GM23338 (cell line): Measurements from ENCODE around the gene SGMS2. TPM values are rescaled to one million over a fixed set of nuclear protein-coding genes. Genes with fewer than 3 reads are reported as not detected.

Source experiments
- ATAC-seq: fragments of 200-7000 bp; cut with Tn5 transposase; 3 replicates; pipeline ENCODE4 v1.9.1; 2020
- DNase-seq: peaks from one replicate; pipeline ENCODE4 v3.0.0-alpha.2; 2015; ENCODE audit warnings: low spot score
- H2AFZ ChIP-seq: fragments of 200-600 bp; sonication (generic); 2 replicates; pipeline ENCODE4 v1.8.0; 2016; ENCODE audit warnings: antibody characterized with exemption, mild to moderate bottlenecking, moderate library complexity
- H3F3A ChIP-seq: fragments of 200-600 bp; sonication (generic); replicated peaks from 2 replicates; pipeline ENCODE4 v1.8.0; 2017; ENCODE audit warnings: antibody characterized with exemption, mixed run types, low read depth
- H3K27ac ChIP-seq: fragments of 200-600 bp; sonication (generic); 2 replicates; pipeline ENCODE4 v1.6.1; 2016; ENCODE audit warnings: low read depth
- H3K27me3 ChIP-seq: fragments of 200-600 bp; sonication (generic); 2 replicates; pipeline ENCODE4 v1.8.0; 2016; ENCODE audit warnings: mild to moderate bottlenecking, mixed run types, moderate library complexity; ENCODE audit not compliant: insufficient read depth
- H3K36me3 ChIP-seq: fragments of 200-600 bp; sonication (generic); 2 replicates; pipeline ENCODE4 v1.8.0; 2016; ENCODE audit warnings: mild to moderate bottlenecking; ENCODE audit not compliant: insufficient read depth
- H3K4me1 ChIP-seq: fragments of 200-600 bp; sonication (generic); 2 replicates; pipeline ENCODE4 v1.8.0; 2016; ENCODE audit warnings: mild to moderate bottlenecking, moderate library complexity; ENCODE audit not compliant: insufficient read depth
- H3K4me2 ChIP-seq: fragments of 200-600 bp; sonication (generic); 2 replicates; pipeline ENCODE4 v1.7.1; 2017; ENCODE audit warnings: mixed run types
- H3K4me3 ChIP-seq: fragments of 200-600 bp; sonication (generic); 2 replicates; pipeline ENCODE4 v1.6.1; 2016; ENCODE audit warnings: mixed run types
- H3K79me2 ChIP-seq: fragments of 200-600 bp; sonication (generic); replicated peaks from 2 replicates; pipeline ENCODE4 v1.8.0; 2017; ENCODE audit warnings: mild to moderate bottlenecking; ENCODE audit not compliant: insufficient read depth
- H3K9me2 ChIP-seq: fragments of 200-600 bp; sonication (generic); 2 replicates; pipeline ENCODE4 v1.8.0; 2017; ENCODE audit not compliant: insufficient read depth
- H4K20me1 ChIP-seq: fragments of 200-600 bp; sonication (generic); replicated peaks from 2 replicates; pipeline ENCODE4 v1.8.0; 2017; ENCODE audit warnings: mild to moderate bottlenecking; ENCODE audit not compliant: insufficient read depth
- H3K27ac Mint-ChIP-seq: 2 replicates; pipeline ENCODE4 v1.8.0; 2020; ENCODE audit warnings: inconsistent platforms, mild to moderate bottlenecking, moderate library complexity, mixed read lengths
- H3K27me3 Mint-ChIP-seq: 3 replicates; pipeline ENCODE4 v1.8.0; 2022; ENCODE audit warnings: low read depth, mild to moderate bottlenecking, moderate library complexity, mixed read lengths, inconsistent platforms; ENCODE audit not compliant: insufficient read depth, poor library complexity
- H3K36me3 Mint-ChIP-seq: 3 replicates; pipeline ENCODE4 v1.8.0; 2021; ENCODE audit warnings: low read depth, mild to moderate bottlenecking, inconsistent platforms, moderate library complexity, mixed read lengths
- H3K4me1 Mint-ChIP-seq: 3 replicates; pipeline ENCODE4 v1.8.0; 2020; ENCODE audit warnings: mild to moderate bottlenecking, inconsistent platforms, mixed read lengths
- H3K4me3 Mint-ChIP-seq: 3 replicates; pipeline ENCODE4 v1.8.0; 2021; ENCODE audit warnings: moderate library complexity, mild to moderate bottlenecking, inconsistent platforms, mixed read lengths
- H3K9me3 Mint-ChIP-seq: 3 replicates; pipeline ENCODE4 v1.8.0; 2020; ENCODE audit warnings: moderate library complexity, mild to moderate bottlenecking, inconsistent platforms, mixed read lengths
- CREB1 ChIP-seq: fragments of 250-450 bp; sonication (Bioruptor Pico); IDR thresholded peaks from 2 replicates; pipeline ENCODE4 v1.5.0; 2020; ENCODE audit warnings: low read depth, mild to moderate bottlenecking, moderate library complexity
- CTCF ChIP-seq, 2 experiments: fragments of 200-600 bp in 1 of 2; sonication (generic) in 1 of 2; conservative IDR thresholded peaks; 2 replicates each; pipeline versions ENCODE4 v1.5.1 to v1.6.1; 2016 to 2017; ENCODE audit warnings: antibody characterized with exemption in 2 of 2, low read depth in 2 of 2, mild to moderate bottlenecking in 2 of 2, moderate library complexity in 1 of 2
- ETS1 ChIP-seq: IDR thresholded peaks from 2 replicates; pipeline ENCODE4 v1.6.1; 2016; ENCODE audit warnings: antibody characterized with exemption
- EZH2 ChIP-seq: fragments of 200-600 bp; sonication (generic); IDR thresholded peaks from one replicate; pipeline ENCODE4 v1.8.0; 2017; ENCODE audit warnings: antibody characterized with exemption, mild to moderate bottlenecking, low read depth; ENCODE audit not compliant: unreplicated experiment
- EZH2phosphoT487 ChIP-seq: fragments of 200-600 bp; sonication (generic); IDR thresholded peaks from one replicate; pipeline ENCODE4 v1.8.1; 2018; ENCODE audit warnings: antibody characterized with exemption; ENCODE audit not compliant: unreplicated experiment
- JUNB ChIP-seq: IDR thresholded peaks from one replicate; pipeline ENCODE4 v1.6.1; 2016; ENCODE audit warnings: antibody characterized with exemption; ENCODE audit not compliant: unreplicated experiment
- NANOG ChIP-seq: IDR thresholded peaks from 2 replicates; pipeline ENCODE4 v1.6.1; 2016; ENCODE audit warnings: antibody characterized with exemption, borderline replicate concordance
- POLR2AphosphoS5 ChIP-seq: IDR thresholded peaks from 2 replicates; pipeline ENCODE4 v1.6.1; 2016; ENCODE audit warnings: antibody characterized with exemption, low read depth
- STAT1 ChIP-seq: IDR thresholded peaks from one replicate; pipeline ENCODE4 v1.6.1; 2016; ENCODE audit warnings: antibody characterized with exemption; ENCODE audit not compliant: unreplicated experiment
- ZNF331 ChIP-seq: fragments of 250-450 bp; sonication (Bioruptor Pico); IDR thresholded peaks from 2 replicates; pipeline ENCODE4 v1.5.0; 2020; ENCODE audit warnings: low read depth, mild to moderate bottlenecking, moderate library complexity
- ZNF462 ChIP-seq: fragments of 250-450 bp; sonication (Bioruptor Pico); IDR thresholded peaks from 2 replicates; pipeline ENCODE4 v1.5.0; 2020; ENCODE audit warnings: mild to moderate bottlenecking, moderate library complexity
- polyA plus RNA-seq: library from polyadenylated mRNA; unstranded; fragments of >200 nt; fragmentation: Nextera tagmentation; extraction: Ambion mirVana; gene quantifications from 2 replicates; pipeline ENCODE4 v1.2.1, GENCODE V29; 2016
- total RNA-seq: library from RNA; depleted of rRNA; stranded (reverse); fragments of >200 nt; shearing (Covaris generic); gene quantifications from 2 replicates; pipeline ENCODE4 v1.2.3, GENCODE V29; 2014

Gene SGMS2
- total and polyA plus RNA-seq, 2 experiments from 2014 or later, result 0.35 to 1.1 TPM

GRCh38 chr4:107870916-107871786 lies 46.4 kb downstream of the SGMS2 start (continued):
- no peak for TF ChIP-seq CTCF (conservative IDR thresholded peaks at IDR 0.05; ENCODE audit: low read depth in 2 of 2)
- no peak for TF ChIP-seq POLR2AphosphoS5

GRCh38 chr4:107874024-107874423 lies 49.3 kb downstream of the SGMS2 start:
- ATAC-seq, result no peak
- no peaks in the 10 kb centered on the region for H4K20me1 ChIP-seq
- no peaks in the 10 kb centered on the region for H3K4me1 ChIP-seq
- H3K36me3 ChIP-seq, result no peaks in the 10 kb centered on the region
- peaks cover under 1% of the 10 kb centered on the region for H3K27me3 Mint-ChIP-seq
- H3K79me2 ChIP-seq, result no peaks in the 10 kb centered on the region
- no peak overlapping the region for H3K4me3 Mint-ChIP-seq
- no peaks in the 10 kb centered on the region for H3K4me1 Mint-ChIP-seq
- H3K27ac Mint-ChIP-seq, result no peak overlapping the region
- no peaks in the 10 kb centered on the region for H3F3A ChIP-seq
- H3K36me3 Mint-ChIP-seq, result no peaks in the 10 kb centered on the region
- TF ChIP-seq EZH2phosphoT487 (no peak), ZNF331 (CRISPR knock-in tag) (no peak), ZNF462 (CRISPR knock-in tag) (no peak), ETS1 (no peak), EZH2 (no peak), CREB1 (CRISPR knock-in tag) (no peak), CTCF (conservative IDR thresholded peaks at IDR 0.05; ENCODE audit: low read depth in 2 of 2) (no peak), JUNB (no peak), NANOG (no peak), STAT1 (no peak), POLR2AphosphoS5 (no peak)
- no peak overlapping the region for H3K4me2 ChIP-seq
- H3K9me2 ChIP-seq, result 0 out of 2 replicates have a peak, but pooled peaks cover 3% of the 10 kb centered on the region
- no peaks in the 10 kb centered on the region for H3K9me3 Mint-ChIP-seq
- no peak overlapping the region for H2AFZ ChIP-seq
- H3K27ac ChIP-seq, result no peak overlapping the region
- no peak for DNase-seq
- no peak overlapping the region for H3K4me3 ChIP-seq
- H3K27me3 ChIP-seq, result no peaks in the 10 kb centered on the region
